Measurements from ENCODE around the gene PTPRD.

Gene PTPRD

DNA sequence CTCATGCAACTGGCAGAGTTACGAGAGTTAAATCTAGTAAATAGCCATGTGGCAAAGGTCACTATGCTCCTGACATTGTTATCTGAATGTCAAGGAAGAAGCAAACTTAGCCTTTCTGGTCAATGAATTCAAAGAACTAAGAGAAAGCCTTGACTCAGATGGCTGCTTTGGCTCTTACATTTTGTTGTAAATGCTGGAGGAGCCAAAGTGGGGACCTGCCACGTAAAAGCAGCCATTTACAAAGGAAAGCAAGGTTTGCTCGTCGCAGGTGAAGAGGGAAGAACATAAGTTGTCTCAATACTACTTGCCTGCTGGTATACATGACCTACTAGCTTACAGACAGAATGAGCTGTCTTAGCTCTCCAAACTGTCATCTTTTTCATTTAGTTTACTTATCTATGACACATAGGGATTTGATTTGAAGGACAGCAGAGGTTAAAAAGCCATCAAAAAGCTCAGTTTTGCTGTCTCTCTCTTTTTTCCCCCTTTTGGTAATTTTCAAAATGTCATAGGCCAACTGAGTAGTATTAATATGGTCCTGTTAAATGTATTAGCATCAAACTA is 1760.4 kb downstream of the PTPRD start:
- DNase-seq (ENCODE audit: low read depth in 4 of 4, low spot score in 1 of 4), result no peak

DNA sequence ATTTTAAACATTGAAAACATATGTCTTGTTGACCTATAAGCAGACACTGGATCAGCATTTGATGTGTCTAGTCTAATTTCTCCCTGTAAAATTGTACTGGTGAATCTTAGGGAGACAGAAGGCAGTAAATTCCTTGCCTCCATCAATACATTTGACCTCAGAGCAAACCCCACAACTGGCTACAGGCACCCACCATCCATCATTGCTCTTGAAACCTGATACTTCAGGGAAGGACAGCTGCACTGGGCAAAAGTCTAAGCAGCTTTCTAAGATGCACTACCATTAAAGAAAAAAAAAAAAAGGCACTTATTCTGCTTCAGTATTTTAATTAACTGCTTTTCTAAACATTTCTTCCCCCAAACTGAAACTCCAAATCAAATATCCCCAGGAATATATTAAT is 1761.9 kb downstream of the PTPRD start:
- no peak for DNase-seq (ENCODE audit: low read depth in 4 of 4, low spot score in 1 of 4)

DNA sequence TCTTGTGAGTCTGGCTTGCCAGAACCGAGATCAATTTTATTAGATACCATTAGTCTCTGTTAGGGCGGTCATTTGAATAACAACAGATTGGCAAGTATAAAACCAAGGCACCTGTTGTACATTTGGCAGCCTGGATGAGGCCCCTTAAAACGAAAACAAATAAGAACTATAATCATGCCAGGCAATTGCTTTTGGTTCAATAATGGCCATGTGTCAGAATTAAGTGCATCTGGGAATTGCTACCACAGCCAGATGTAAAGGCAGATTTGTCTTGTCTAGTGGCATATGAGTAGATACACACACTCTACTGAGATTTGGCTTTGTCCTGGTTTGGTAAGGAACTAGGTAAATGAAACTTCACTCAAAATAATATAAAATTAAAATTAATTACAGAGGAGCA is 1767.0 kb downstream of the PTPRD start:
- DNase-seq (ENCODE audit: low read depth in 4 of 4, low spot score in 1 of 4), result no peak

DNA sequence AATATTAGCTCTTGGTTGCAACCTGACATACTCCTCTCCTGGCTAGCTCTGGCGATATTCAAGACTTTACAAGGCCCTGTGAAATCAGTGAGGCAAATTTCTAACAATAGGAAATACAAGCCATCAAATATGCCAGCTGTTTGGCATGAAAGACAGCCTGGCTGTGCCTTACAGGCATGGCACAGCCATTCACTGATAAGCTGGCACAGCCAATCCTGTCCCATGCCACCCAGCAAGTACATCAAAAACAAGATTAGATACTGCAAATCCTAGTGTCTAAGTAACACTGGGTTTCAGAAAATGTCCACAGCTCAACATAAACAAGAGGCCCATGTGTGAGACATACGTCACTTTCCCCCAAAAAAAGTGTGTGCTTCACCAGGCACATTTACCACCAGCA is 1767.4 kb downstream of the PTPRD start:
- DNase-seq (ENCODE audit: low read depth in 4 of 4, low spot score in 1 of 4), result no peak

DNA sequence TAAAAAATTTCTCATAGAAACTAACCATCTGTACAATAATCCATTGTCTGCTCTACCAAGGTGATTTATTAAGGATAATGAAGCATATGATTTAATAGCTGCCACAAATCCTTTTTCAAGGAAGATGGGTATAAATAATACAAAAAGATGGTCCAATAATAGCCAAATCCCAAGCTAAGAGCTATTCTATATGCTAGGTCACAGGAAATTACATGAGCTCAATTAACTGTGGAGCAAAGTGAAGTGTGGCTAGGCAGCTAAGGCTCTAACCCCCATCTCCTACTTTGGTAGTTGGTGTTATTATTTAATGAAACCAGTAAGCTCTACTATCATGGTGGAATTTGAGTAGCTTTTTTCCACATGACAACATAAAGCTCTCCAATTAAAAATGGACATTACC is 1768.3 kb downstream of the PTPRD start:
- DNase-seq (ENCODE audit: low read depth in 4 of 4, low spot score in 1 of 4), result no peak

DNA sequence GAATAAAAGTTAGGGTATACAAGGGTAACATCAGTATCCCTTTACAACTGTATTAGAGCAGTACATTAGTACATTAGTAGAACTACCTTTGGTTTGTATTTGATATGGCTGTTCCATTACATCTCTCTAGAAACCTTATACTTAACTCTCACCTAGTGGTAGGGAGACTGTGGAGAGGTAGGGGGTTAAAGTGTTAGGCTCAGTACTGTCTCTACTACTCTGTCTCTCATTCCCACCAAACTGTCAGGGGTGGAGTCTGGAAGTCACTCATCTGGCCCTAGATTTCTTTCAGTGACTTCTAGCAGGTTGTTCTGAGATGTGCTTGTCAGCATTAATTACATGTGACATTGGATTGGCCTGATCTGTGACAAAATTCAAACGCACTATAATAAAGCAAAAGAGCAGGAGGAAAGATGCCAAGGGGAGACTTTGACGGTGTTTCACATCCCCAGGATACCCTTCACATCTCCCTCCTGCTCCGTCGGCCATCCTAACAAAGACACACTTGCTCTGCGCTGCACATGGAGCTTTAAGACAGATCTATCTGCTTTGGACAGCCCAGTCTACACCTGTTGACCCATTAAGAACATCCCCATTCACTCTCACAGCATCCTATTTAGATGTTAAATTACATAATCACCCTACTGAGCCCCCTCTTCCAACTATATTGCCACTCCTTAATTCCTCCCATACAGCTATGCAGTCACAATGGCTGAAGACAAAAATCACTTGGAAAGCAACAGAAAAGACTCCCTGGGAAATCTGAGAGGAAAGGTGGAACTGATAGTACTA is 1770.2 kb downstream of the PTPRD start:
- no peak for DNase-seq (ENCODE audit: low read depth in 4 of 4, low spot score in 1 of 4)

DNA sequence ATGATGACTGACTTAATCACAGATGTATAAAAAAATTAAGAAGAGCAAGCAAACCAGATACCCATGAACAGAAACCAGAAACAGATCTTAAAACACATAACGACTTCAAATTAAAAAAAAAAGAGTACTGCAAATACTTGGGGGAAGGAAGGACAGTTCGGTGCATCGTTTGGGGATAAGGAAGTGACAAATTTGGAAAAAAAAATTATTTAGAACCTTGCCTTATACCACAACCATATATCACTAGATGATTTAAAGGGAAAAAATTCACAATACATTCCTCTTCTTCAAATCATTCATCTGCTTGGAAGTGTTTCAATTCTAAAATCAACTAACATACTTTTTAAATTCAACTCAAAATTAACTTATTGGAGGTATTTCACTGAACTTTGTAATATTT is 1774.7 kb downstream of the PTPRD start:
- no peak for DNase-seq (ENCODE audit: low read depth in 4 of 4, low spot score in 1 of 4)

DNA sequence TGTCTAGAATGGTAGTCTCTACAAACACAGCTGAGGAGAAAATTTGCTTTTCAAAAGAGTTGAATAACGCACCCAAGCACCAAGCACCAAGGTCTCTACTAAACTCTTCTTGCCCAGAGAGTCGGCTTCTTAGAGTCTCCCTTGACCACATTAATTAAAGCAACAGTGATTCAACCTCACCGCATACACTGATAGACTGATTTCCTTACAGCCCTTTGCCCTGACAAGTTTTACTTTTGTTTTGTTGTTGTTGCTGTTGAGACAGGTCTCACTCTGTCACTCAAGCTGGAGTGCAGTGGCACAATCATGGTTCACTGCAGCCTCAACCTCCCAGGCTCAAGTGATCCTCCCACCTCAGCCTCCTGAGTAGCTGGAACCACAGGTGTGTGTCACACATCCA is 1777.5 kb downstream of the PTPRD start:
- no peak for DNase-seq (ENCODE audit: low read depth in 4 of 4, low spot score in 1 of 4)

DNA sequence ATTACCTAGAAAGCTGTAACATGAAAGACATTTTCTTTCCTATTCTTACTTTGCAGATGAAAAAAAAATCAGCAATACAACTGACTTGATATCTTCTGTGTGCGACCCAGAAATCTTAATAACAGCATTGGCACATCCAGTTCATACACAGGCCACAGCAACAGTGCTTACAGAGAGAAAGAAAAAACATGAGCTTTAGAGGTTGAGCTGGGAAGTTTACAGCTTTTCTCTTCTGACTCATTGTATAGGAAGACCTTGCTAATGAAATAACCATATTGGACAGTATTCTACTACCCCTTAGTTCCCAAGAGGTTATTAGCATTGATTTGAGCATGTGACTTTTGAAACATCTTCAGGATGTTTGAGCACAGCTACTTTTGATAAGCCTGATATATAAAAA is 1779.8 kb downstream of the PTPRD start:
- DNase-seq (ENCODE audit: low read depth in 4 of 4, low spot score in 1 of 4), result no peak

DNA sequence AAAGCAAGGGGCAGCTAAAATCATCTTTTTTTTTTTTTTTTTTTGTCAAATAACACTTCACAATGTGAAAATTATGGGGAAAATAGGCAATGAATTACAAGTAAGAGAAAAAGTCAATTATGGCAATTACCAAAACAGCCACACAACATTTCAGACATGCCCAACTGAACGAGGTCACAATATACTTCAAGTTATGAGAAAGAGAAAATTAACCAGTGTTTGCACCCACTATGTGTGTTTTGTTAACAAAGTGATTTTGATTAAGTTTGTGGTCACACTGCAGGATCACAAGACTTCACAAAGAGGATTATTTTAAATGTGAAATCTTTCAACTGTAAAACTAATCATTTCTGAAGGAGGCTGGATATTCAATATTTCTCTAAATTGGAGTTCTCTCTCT is 1780.4 kb downstream of the PTPRD start:
- no peak for DNase-seq (ENCODE audit: low read depth in 4 of 4, low spot score in 1 of 4)

DNA sequence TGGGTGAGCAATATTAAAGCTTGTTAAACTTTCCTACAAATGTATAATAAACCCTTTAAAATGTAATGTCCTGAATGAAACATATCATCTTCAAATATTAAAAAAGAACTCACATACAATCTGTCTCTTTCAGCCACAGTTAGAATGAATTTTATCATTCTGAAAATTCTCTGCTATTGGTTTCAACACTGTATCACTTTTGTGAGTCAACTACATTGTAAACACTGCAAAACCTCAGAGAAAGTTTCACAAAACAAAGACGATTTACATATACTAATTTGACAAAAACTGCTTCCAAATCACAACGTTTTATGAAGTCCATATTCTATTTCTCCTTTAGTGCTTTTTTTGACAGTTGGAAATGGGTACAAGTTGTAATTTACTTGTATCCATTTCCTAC is 1781.2 kb downstream of the PTPRD start:
- DNase-seq (ENCODE audit: low read depth in 4 of 4, low spot score in 1 of 4), result no peak

DNA sequence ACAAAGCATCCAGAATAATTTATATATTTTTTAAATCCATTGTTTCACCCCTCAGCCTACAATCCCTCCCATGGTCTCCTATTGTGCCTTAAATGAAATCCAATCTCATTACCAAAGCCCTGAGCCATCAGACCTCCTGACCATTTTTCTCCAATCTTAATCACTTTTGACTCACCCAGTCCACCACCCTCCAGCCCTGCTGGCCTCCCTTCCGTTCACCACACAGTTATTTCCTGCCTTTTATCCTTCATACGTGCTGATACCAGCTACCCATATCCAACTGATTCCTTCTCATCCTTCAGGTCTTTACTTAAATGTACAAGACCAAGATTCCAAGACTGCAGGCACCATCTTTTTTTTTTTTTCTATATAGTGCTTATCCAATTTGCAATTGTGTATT is 1786.5 kb downstream of the PTPRD start:
- DNase-seq (ENCODE audit: low read depth in 4 of 4, low spot score in 1 of 4), result no peak

DNA sequence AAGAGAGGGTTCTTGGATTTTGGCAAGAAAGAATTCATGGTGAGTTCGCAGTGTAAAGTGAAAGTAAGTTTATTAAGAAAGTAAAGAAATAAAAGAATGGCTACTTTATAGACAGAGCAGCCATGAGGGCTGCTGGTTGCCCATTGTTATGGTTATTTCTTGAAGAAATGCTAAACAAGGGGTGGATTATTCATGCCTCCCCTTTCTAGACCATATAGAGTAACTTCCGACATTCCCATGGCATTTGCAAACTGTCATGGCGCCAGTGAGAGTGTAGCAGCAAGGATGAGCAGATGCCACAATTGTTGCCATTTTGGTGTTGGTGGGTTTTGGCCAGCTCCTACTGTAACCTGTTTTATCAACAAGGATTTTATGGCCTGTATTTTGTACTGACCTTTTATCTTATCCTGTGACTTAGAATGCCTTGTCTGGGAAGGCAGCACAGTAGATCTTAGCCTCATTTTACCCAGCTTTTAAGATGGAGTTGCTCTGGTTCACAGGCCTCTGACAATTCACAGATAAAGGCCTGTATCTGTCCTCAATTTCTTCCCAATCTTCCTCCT is 1787.1 kb downstream of the PTPRD start:
- no peak for DNase-seq (ENCODE audit: low read depth in 4 of 4, low spot score in 1 of 4)

DNA sequence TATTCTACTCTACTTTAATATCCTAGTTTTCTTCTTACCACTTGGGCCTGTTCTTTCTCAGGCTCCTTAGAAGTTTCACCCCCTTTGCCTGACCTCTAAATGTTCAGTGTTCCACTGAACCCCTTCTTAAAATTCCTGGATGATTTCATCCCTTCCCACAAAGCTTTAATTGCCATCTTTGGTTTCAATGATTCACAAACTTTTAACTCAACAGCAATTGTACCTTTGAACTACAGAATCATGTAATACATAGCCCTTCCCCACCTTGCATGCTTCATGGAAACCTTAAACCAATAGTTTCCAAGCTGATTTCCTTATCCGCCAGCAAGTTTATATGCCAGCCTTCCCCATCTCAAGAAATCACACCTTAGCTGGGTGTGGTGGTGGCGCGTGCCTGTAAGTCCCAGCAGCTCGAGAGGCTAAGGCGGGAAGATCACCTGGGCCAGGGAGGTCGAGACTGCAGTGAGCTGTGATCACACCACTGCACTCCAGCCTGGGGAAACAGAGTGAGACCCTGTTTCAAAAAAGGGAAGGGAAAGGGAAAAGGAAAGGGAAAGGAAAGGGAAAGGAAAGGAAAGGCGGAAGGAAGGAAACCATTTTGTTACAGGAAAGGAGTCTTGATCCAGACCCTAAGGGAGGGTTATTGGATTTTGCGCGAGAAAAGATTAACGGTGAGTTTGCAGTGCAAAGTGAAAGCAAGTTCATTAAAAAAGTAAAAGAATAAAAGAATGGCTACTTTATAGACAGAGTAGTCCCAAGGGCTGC is 1789.5 kb downstream of the PTPRD start:
- no peak for DNase-seq (ENCODE audit: low read depth in 4 of 4, low spot score in 1 of 4)

DNA sequence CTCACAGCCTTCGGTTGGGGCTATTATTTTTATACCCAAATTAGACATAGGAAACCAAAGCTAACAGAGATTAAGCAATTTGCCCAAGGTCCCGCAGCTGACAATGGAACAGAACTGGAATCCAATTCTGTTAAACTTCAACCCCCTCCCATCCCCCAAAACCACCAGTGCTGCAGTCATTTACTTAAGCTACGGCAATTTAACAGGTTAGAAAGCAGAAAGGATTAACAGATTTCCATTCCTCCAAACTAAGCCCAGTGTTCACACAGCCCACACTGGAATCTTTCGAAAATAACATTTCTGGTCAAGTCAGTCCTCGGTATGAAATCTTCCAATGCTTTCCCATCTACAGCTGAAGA is 1790.2 kb downstream of the PTPRD start:
- no peak for DNase-seq (ENCODE audit: low read depth in 4 of 4, low spot score in 1 of 4)

DNA sequence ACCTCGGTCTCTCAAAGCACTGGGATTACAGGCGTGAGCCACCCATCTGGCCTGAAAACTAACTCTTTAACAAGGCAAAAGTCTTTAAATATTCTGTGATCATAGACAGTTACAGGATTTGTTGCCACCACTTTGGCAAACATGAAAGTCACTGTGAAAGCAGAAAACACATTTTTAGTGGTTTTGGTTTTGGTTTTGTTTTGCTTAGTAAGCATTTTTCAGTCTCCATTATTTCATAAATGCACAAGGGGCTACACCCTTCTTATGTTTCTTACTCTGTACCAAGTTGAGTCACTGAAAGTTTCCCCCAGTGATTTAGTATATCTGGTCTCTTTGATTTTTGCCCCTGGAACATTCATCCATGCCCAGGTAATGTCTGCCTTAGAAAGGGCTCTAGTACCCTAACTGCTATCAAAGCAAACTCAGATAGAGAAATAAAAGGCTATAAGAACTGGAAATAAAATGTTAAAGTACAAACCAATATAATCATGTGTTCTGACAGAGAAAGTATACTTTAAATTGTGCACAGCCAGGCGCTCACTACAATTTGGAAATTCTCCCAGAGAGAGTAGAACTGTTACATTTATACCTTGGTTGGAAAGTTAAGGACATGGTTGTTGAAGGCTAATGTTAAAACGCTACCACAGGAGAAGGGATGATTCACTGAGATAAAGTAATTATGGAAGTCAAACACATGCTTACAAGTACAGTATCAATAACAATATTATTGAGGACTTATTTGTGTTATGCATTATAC is 1790.7 kb downstream of the PTPRD start:
- no peak for DNase-seq (ENCODE audit: low read depth in 4 of 4, low spot score in 1 of 4)

DNA sequence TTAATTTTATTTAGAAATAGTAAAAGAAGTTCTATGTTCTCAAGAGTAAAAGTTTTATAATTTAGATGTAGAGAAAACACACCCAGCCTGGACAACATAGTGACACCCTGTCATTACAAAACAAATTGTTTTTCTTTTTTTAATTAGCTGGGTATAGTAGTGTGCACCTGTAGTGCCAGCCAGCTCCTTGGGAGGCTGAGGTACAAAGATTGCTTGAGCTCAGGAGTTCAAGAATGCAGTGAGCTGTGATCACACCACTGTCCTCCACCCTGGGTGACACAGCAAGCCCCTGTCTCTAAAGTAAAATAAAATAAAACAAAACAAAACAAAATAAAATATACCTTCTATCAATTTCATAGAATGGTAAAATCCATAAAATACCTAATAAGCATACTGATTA is 1795.5 kb downstream of the PTPRD start:
- no peak for DNase-seq (ENCODE audit: low read depth in 4 of 4, low spot score in 1 of 4)

DNA sequence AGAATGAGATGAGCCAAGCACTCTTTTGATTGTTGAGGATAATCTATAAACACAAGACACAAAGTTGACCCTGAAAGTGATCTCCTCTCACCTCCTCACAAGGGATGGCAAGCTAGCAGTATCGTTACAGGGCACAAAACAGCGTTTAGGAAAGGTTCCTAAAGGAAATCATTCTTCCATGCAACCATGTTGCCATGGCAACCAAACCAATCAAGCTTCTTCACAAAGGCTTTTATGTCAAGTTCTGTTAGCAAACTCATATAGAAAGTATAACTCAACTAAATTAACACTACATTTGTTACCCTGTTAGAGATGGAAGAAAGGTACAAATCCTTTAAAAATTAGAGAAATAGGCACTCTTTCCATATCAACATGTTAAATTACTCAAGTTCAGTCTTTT is 1796.4 kb downstream of the PTPRD start:
- DNase-seq (ENCODE audit: low read depth in 4 of 4, low spot score in 1 of 4), result no peak

DNA sequence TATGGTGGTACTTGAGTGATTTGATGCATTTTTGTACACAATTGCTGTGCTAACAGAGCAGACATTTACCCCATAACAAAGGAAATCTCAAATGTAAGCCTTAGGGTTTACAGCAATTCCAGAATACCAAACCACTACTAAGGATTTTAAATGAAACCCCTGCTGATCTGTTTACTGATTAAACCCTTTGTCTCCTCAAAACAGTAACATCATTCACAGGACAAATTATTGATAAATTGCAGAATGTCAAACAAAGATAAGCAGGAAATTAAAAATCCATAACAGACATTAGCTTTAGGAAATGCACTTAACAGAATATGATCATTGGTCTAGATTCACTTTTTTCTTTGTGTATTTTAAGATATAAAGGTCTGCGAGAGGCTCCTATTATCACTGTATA is 1796.9 kb downstream of the PTPRD start:
- no peak for DNase-seq (ENCODE audit: low read depth in 4 of 4, low spot score in 1 of 4)

DNA sequence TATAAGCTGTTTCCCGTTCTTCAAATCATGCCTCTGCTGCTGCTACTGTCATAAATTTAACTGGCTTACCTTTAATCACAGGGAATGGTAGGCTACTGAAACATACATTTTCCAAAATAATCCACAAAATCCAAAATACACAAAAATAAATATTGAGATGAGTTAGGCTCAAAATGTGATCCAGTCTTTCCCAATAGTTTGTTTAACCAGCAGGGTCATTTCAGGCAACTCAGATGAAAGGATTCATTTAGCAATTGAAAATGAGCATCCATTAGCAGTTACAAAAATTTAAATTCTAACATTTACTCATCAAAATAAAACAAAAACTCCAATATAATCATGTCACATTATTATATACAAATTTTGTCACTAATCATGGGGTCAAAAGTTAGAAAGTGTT is 1797.6 kb downstream of the PTPRD start:
- no peak for DNase-seq (ENCODE audit: low read depth in 4 of 4, low spot score in 1 of 4)

DNA sequence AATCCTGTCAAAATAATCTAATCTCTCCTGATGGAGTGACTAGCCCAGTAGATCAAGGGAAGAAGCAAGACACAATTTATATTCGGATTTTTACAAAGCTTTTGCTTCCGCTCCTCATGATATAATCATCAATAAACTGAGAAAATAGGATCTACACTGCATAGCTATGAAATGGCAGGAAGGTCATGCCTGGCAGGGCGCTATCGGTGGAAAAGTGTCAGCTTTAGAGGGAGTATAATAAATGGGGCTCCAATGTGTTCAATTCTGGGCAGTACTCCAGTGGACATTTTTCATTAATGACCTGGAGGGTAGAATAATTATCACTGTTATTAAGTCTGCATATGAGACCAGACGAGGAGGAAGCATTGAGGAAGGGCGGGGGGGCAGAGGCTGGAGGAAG is 1799.9 kb downstream of the PTPRD start:
- no peak for DNase-seq (ENCODE audit: low read depth in 4 of 4, low spot score in 1 of 4)

DNA sequence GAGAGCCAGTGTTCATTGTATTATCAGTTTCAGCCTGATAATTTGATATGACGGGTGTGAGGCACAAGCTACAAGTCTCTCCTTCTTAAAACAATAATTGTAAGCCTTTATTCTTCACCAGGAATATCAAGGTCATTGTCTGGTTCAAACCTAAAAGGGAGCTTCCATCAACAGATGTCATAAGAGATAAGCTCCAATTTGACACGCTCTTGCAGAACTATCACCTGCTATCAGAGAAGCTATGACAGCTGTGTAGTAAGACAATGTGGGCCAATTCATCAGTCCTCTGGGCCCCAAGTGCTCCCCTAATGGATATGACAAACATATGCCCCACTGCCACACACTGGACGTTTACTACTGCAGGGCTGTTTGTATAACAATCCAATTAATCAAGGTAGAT is 1803.1 kb downstream of the PTPRD start:
- no peak for DNase-seq (ENCODE audit: low read depth in 4 of 4, low spot score in 1 of 4)

Measured in stimulated activated CD4-positive, alpha-beta T cell treated with anti-CD3 and anti-CD28 coated beads, Interleukin-1b, Interleukin-23, amount 100 ng/mL, for 24 hours (primary cell).